Measurements from ENCODE around the gene FGFRL1.

The FGFRL1 gene

DNA sequence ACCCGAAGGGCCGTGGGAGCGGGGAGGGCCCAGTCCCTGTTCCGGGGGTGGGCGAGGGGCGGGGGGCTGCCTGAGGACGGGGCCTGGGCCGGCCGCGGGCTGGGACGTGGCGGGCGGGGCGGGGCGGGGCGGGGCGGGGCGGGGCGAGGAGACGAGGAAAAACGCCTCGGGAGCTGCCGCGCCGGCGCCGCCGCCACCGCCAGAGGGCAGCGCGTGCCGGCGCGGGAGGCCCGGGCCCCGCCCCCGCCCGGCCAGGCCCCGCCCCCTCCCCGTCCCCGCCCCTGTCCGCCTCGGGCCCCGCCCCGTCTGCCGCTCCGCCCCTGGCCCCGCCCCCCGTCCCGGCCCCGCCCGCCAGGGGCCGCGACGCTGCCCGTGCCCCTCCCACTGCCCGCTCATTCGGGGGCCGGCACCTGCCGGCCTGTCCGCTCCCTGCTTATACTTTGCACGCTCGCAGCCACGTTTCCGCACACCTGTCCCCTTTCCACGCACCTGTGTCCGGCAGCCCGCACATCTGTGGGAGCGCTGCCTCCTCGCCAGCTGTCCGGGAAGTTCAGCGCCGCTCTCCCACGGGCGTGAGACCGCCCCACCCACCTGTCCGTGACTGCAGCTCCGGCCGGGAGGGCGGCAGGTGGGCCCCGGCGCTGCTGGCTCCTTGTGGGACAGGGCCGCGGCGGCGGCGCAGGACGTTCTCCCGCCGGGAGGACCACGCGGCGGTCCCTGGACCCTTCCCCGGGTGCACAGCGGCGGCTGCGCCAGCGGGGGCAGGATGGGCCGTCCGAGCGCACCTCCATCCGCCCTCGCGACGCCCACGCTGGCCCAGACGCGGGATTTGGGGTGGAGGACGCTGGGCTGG lies 1.7 kb upstream of the FGFRL1 start:
- H2AFZ ChIP-seq (ENCODE audit: low read length), result no peak overlapping the region

DNA sequence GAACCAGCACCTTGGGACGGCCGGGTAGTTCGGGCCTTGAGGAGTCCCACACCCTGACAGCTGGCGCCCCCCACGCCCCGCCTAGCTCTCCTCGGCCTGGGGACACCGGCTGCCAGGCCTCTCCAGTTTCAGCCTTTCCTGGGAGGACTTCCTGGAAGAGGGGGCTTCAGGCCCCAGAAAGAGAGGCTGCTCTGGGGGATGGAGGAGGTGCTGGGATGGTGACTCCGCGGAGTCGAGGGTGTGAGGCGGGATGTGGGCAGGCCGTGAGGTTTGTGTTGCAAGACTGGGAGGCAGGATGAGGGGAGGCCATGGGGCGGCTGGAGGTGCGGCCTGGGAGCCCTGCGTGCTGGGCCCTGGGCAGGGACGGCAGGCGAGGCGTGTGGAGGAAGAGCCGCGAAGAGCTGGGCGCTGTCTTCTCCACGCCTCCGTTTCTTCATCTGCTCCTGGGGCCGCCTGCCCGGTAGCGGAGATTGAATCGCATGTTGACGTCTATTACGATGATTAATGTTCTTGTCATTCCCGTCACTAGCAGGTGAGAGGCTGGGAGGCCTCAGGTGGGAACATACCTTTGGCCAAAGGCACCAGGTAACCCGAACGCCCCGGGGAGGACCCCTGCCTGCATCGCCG lies 918 bp upstream of the FGFRL1 start:
- Histone ChIP-seq H3K4me1 (ENCODE audit: insufficient read depth, low read length, severe bottlenecking) (peaks cover 12% of the 10 kb centered on the region), H3K4me3 (ENCODE audit: low read depth, low read length, poor library complexity, severe bottlenecking) (peak overlapping the region; percentile 56), H3K4me2 (ENCODE audit: low read length) (peak overlapping the region; percentile 76), H3K79me2 (ENCODE audit: insufficient read depth, low read length) (no peaks in the 10 kb centered on the region), H3K9me3 (ENCODE audit: low read length) (no peaks in the 10 kb centered on the region), H4K20me1 (ENCODE audit: insufficient read depth, low read length) (no peaks in the 10 kb centered on the region), H3K36me3 (ENCODE audit: insufficient read depth, low read length) (no peaks in the 10 kb centered on the region), H3K27ac (ENCODE audit: low read depth, low read length, poor library complexity, severe bottlenecking) (no peak overlapping the region), H3F3A (ENCODE audit: insufficient read depth, low read length) (no peaks in the 10 kb centered on the region), H2AFZ (ENCODE audit: low read length) (no peak overlapping the region), H3K9ac (ENCODE audit: low read length) (no peak overlapping the region), H3K9me2 (ENCODE audit: low read depth, low read length) (no peaks in the 10 kb centered on the region), H3K27me3 (ENCODE audit: insufficient read depth, low read length) (no peaks in the 10 kb centered on the region)
- TF ChIP-seq EZH2 (IDR thresholded peaks at IDR 0.05; ENCODE audit: borderline replicate concordance, low read length), result no peak
- TF ChIP-seq, protein P1, sequence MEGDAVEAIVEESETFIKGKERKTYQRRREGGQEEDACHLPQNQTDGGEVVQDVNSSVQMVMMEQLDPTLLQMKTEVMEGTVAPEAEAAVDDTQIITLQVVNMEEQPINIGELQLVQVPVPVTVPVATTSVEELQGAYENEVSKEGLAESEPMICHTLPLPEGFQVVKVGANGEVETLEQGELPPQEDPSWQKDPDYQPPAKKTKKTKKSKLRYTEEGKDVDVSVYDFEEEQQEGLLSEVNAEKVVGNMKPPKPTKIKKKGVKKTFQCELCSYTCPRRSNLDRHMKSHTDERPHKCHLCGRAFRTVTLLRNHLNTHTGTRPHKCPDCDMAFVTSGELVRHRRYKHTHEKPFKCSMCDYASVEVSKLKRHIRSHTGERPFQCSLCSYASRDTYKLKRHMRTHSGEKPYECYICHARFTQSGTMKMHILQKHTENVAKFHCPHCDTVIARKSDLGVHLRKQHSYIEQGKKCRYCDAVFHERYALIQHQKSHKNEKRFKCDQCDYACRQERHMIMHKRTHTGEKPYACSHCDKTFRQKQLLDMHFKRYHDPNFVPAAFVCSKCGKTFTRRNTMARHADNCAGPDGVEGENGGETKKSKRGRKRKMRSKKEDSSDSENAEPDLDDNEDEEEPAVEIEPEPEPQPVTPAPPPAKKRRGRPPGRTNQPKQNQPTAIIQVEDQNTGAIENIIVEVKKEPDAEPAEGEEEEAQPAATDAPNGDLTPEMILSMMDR (IDR thresholded peaks at IDR 0.05; ENCODE audit: low read length), result no peak

More for the DNA sequence above, 1.7 kb upstream of the FGFRL1 start:
- H4K20me1 ChIP-seq (ENCODE audit: insufficient read depth, low read length), result no peaks in the 10 kb centered on the region
- no peaks in the 10 kb centered on the region for H3F3A ChIP-seq (ENCODE audit: insufficient read depth, low read length)
- H3K9me3 ChIP-seq (ENCODE audit: low read length), result no peaks in the 10 kb centered on the region
- peak overlapping the region; percentile 60 for H3K4me3 ChIP-seq (ENCODE audit: low read depth, low read length, poor library complexity, severe bottlenecking)
- H3K4me1 ChIP-seq (ENCODE audit: insufficient read depth, low read length, severe bottlenecking), result peaks cover 12% of the 10 kb centered on the region
- no peaks in the 10 kb centered on the region for H3K79me2 ChIP-seq (ENCODE audit: insufficient read depth, low read length)
- H3K27me3 ChIP-seq (ENCODE audit: insufficient read depth, low read length), result no peaks in the 10 kb centered on the region
- peak overlapping the region; percentile 43; the same call in 1 of the 2 replicates for H3K9ac ChIP-seq (ENCODE audit: low read length)
- H3K9me2 ChIP-seq (ENCODE audit: low read depth, low read length), result no peaks in the 10 kb centered on the region
- H3K4me2 ChIP-seq (ENCODE audit: low read length), result peak overlapping the region; percentile 76
- no peaks in the 10 kb centered on the region for H3K36me3 ChIP-seq (ENCODE audit: insufficient read depth, low read length)
- no peak overlapping the region for H3K27ac ChIP-seq (ENCODE audit: low read depth, low read length, poor library complexity, severe bottlenecking)
- TF ChIP-seq, protein P1 (IDR thresholded peaks at IDR 0.05; ENCODE audit: low read length), result no peak
- TF ChIP-seq EZH2 (IDR thresholded peaks at IDR 0.05; ENCODE audit: borderline replicate concordance, low read length), result no peak

DNA sequence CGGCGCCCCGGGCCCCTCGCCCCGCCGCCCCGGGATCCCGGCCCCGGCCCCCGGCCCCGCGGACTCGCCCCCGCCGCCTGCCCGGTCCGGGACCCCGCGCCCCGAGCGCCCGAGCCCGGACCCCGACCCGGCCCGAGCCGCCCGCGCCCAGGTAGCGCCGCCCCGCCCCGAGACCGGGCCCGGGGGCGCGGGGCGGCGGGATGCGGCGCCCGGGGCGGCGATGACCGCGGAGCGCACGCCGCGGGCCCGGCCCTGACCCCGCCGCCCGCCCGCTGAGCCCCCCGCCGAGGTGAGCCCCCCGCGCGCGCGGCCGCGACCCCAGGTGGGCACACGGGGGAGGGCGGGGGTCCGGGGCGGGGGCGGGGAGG lies 224 bp downstream of the FGFRL1 start:
- no peaks in the 10 kb centered on the region for H3K27me3 ChIP-seq (ENCODE audit: insufficient read depth, low read length)
- H3K9ac ChIP-seq (ENCODE audit: low read length), result no peak overlapping the region
- H2AFZ ChIP-seq (ENCODE audit: low read length), result no peak overlapping the region
- no peaks in the 10 kb centered on the region for H3K9me3 ChIP-seq (ENCODE audit: low read length)
- no peak overlapping the region for H3K4me3 ChIP-seq (ENCODE audit: low read depth, low read length, poor library complexity, severe bottlenecking)
- no peaks in the 10 kb centered on the region for H3K36me3 ChIP-seq (ENCODE audit: insufficient read depth, low read length)
- no peaks in the 10 kb centered on the region for H3F3A ChIP-seq (ENCODE audit: insufficient read depth, low read length)
- H3K79me2 ChIP-seq (ENCODE audit: insufficient read depth, low read length), result no peaks in the 10 kb centered on the region
- no peaks in the 10 kb centered on the region for H3K9me2 ChIP-seq (ENCODE audit: low read depth, low read length)
- H3K4me1 ChIP-seq (ENCODE audit: insufficient read depth, low read length, severe bottlenecking), result peaks cover 12% of the 10 kb centered on the region
- TF ChIP-seq, protein P1 (IDR thresholded peaks at IDR 0.05; ENCODE audit: low read length), result no peak
- TF ChIP-seq EZH2 (IDR thresholded peaks at IDR 0.05; ENCODE audit: borderline replicate concordance, low read length), result no peak
- no peak overlapping the region for H3K4me2 ChIP-seq (ENCODE audit: low read length)
- H3K27ac ChIP-seq (ENCODE audit: low read depth, low read length, poor library complexity, severe bottlenecking), result no peak overlapping the region
- no peaks in the 10 kb centered on the region for H4K20me1 ChIP-seq (ENCODE audit: insufficient read depth, low read length)

Measured in OCI-LY1 (cell line).